Measurements from ENCODE around the gene NUAK1.

Gene NUAK1

GRCh38 chr12:106025129-106025528 lies 113.6 kb downstream of the NUAK1 start:
- ChIA-PET POLR2A (no interaction called here), CTCF (interaction anchor here (1.2 kb wide), 1 partner anchor 8 kb away, joined by 3 read pairs; no protein-coding TSS in a partner anchor)
- TF ChIP-seq CTCF (IDR thresholded peaks at IDR 0.05; ENCODE audit: control extremely low read depth, extremely low read depth, low read depth, missing control alignments), result no peak
- no peak for DNase-seq (ENCODE audit: extremely low spot score)

GRCh38 chr12:106023039-106023438 lies 115.7 kb downstream of the NUAK1 start:
- ChIA-PET POLR2A (no interaction called here), CTCF (interaction anchor here (1.2 to 1.4 kb wide), 2 partner anchors 10 to 11 kb away, joined by 3 read pairs; no protein-coding TSS in a partner anchor)
- no peak for DNase-seq (ENCODE audit: extremely low spot score)
- no peak for TF ChIP-seq CTCF (IDR thresholded peaks at IDR 0.05; ENCODE audit: control extremely low read depth, extremely low read depth, low read depth, missing control alignments)

GRCh38 chr12:106022568-106023012 lies 116.2 kb downstream of the NUAK1 start:
- no peak for DNase-seq (ENCODE audit: extremely low spot score)
- CTCF ChIA-PET, result interaction anchor here (1.2 to 1.4 kb wide), 3 partner anchors 8 to 11 kb away, joined by 3 read pairs; no protein-coding TSS in a partner anchor
- POLR2A ChIA-PET, result no interaction called here
- TF ChIP-seq CTCF (IDR thresholded peaks at IDR 0.05; ENCODE audit: control extremely low read depth, extremely low read depth, low read depth, missing control alignments), result no peak

- ChIA-PET POLR2A (no interaction called here), CTCF (interaction anchor here (1.3 kb wide), 1 partner anchor 9 kb away, joined by 3 read pairs; no protein-coding TSS in a partner anchor)
- TF ChIP-seq CTCF (IDR thresholded peaks at IDR 0.05; ENCODE audit: control extremely low read depth, extremely low read depth, low read depth, missing control alignments), result no peak
These were observed 117.2 kb downstream of the NUAK1 start for GRCh38 chr12:106021516-106021915.

GRCh38 chr12:106020736-106021135 lies 118.0 kb downstream of the NUAK1 start:
- TF ChIP-seq CTCF (IDR thresholded peaks at IDR 0.05; ENCODE audit: control extremely low read depth, extremely low read depth, low read depth, missing control alignments), result no peak
- ChIA-PET POLR2A (no interaction called here), CTCF (no interaction called here)
- no peak for DNase-seq (ENCODE audit: extremely low spot score)

More at GRCh38 chr12:106021516-106021915, 117.2 kb downstream of the NUAK1 start:
- DNase-seq (ENCODE audit: extremely low spot score), result no peak

- POLR2A ChIA-PET, result no interaction called here
- CTCF ChIA-PET, result no interaction called here
These were observed 119.6 kb downstream of the NUAK1 start for GRCh38 chr12:106019144-106019543.

More at GRCh38 chr12:106019144-106019543, 119.6 kb downstream of the NUAK1 start:
- no peak for DNase-seq (ENCODE audit: extremely low spot score)
- no peak for TF ChIP-seq CTCF (IDR thresholded peaks at IDR 0.05; ENCODE audit: control extremely low read depth, extremely low read depth, low read depth, missing control alignments)
